DLD1 (cell line): Measurements from ENCODE around the gene CORO2B.
"Not testable (repeated sequence)": the region's sequence is repeated elsewhere in the genome, so short reads cannot be mapped to it uniquely, and the experiment has no call there.

Experiments
- in situ Hi-C: cut with HindIII; loops from 2 replicates; pipeline ENCODE4 v1.10.0; 2017; ENCODE audit warnings: low sequenced_read_pairs

Gene CORO2B

DNA sequence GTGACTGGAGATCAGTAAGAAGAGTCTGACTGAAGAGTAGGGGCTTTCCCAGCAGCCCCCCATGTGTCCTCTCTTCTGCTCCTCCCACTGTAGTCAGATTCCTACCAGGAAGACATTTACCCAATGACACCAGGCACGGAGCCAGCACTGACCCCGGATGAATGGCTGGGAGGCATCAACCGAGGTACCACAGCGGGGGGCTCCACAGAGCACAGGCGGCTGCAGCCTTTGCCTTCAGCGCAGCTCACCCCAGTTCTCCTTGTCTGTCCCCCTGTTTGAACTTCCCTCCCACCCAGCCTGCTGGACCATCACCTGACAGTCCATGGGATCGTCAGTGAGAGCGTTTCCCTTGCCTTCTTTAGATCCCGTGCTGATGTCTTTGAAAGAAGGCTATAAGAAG is 140.3 kb downstream of the CORO2B start:
- in situ Hi-C loops, result no loop called here

DNA sequence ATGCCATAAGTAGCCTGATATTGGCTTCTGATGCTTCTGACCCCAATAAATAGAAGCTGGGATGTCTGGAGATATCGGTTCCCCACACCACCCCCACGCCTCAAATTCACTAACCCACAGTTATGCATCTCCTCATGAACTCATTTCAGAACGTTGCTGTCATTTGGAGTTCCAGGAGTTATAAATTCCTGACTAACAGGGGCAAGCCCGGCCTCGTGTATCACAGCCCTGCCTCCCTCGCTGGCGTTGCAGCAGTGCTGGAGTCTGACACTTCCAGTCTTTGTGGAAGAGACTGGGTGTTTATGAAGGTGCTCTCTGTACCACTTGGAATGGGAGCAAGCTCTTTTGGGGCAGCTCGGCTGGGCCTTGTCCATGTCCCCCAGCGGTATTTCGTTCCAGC is 140.9 kb downstream of the CORO2B start:
- in situ Hi-C loops, result no loop called here

DNA sequence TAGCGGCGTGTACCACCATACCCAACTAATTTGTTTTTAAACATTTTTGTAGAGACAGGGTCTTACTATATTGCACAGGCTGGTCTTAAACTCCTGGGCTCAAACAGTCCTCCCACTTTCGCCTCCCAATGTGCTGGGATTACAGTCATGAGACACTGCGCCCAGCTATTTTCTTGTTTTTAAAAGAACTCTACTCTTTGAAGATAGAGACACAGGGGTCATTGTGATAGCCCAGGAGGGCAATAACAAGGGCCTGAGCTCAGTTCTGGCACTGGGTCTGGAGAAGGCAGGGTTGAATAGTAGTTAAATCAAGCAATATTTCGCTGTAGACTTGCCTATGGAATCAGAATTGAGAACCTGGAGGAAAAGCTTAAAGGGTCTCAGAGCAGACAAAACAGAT is 143.1 kb downstream of the CORO2B start:
- in situ Hi-C loops, result no loop called here

DNA sequence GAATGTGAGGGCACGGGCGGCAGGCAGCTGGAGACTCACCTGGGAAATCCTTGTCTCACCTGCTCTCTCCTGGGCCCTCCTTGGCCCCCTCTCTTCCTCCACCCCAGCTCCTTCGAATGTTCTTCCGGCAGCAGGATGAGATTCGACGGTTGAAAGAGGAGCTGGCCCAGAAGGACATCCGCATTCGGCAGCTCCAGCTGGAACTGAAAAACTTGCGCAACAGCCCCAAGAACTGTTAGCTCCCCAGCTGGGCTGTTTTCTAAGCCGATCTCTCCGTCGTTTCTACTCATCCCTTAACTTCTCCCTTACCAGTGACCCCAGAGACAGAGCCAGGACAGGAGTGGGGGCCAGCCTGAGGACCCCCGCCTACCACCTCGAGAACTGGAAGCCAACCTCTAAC is 146.9 kb downstream of the CORO2B start:
- in situ Hi-C loops, result no loop called here

DNA sequence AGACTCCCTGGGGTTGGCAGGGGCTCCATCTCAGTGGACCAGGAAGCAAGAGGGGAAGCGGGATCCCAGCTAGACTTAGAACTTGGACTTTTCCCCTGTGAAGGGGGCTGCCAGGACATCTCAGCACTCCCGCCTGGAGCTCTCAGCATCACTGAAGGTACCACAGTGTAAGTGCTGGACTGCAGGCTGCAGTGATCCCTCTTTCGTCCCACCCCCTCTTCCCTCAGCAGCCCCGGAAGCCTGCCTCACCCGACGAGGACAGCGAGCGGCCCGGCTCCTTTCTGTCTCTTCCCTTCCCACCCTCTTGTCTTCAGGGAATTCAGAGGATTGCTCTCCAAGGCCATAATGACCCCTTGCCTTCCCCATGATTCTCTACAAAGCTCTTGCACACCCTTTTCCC is 147.5 kb downstream of the CORO2B start:
- in situ Hi-C loops, result no loop called here

DNA sequence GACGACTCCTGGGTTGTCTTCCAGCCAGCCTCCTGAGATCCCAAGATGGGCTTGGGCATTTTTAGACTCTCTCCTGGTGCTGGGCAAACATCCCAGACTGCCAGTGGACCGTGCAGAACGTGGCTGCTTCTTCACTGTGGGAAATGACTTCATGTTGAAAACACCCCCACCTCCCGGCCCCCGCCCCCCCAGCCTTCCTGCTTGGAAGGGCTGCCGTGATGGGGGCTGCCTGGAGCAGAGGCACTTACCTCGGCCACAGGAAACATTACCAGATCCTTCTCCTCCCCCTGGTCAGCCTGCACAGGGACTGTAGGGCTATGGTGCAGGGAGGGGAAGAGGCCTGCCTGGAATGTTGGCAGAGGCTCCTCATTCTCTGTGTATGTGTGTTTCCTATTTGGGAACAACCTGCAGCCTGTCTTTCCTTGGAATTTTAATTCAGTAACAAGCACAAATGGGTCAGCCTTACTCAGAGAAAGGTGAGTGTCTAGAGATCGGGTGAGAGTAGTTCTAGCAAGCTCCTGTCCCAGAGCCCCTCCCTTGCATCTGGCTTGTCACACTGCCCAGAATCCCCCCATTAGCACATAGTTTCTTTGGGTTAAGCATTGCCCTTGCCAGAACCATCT is 151.1 kb downstream of the CORO2B start:
- in situ Hi-C loops, result no loop called here

DNA sequence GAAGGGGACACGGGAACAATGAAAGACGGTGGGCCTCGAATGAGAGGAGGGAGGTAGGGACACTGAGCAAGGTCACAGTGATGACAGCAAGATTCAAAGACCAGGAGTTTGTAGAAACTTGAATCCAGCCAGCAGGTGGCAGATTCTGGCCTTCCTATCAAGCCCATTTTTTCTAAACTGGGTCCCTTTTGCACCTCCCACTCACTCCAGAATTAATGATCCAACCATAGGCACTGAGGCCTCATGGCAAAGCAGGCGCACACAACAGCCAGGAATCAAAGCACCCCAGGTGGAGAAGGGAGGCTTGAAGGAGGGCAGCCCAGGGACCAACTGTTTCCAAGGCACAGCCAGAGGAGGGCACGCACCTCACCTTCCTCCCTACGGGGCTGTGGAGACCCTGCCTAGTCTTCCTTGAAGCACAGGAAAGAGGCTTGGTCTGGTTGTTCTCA is 151.7 kb downstream of the CORO2B start:
- in situ Hi-C loops, result no loop called here

DNA sequence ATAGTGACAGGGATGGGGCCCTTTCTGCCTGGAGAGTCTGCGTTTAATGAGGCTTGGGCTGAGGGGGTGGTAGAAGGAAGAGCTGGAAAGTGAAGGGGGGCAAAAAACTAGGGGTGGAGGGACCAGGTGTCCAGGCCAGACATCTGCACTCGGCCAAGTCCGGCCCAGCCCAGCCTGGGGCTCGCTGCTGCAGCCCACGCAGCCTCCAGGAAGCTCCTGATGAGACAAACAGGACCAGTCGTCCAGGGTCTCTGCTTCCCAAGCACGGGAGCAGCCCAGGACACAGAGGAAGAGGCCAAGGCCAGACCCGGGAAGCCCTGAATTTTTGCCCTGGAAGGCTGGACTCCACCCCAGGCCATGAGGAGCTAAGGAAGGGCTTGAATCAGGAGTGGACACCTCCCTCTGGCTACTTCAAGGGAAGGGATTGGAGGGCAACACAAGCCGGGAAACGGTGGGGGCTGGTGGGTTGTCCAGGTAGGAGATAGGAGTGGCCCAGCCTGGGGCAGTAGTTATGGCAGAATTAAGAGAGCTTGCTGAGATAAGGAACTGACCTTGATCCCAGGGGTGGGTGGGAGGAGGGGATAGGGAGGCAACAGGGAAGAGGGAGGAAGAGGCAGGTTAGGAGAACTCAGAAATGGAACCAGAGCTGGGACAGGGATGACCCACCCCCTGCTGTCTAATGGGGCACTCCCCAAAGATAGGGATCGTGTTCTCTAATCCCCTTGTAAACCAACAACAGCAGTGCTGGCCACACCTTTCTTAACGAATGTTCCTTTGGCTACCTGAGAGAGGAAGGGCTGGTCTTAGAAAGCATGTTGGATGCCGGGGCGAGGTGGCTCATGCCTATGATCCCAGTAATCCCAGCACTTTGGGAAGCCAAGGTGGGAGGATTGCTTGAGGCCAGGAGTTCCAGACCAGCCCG is 152.4 kb downstream of the CORO2B start:
- in situ Hi-C loops, result no loop called here

DNA sequence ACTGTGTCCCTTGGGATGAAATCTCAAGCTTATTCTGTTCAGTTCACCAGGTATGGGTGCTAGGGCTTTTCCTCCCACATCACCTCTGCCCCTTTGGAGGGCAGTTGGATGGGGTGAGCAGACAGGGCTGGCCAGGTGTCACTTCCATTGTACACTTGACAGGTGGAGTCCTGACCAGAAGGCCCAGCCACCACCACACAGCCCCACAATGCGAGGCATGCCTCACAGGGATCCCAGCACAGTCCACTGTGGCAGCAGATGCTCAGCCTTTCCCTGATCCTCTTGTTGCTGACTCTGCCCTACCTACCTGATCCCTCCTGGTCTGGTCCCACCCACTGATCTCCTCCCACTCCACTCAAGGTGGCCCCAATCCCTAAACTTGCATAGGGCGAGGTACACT is 153.7 kb downstream of the CORO2B start:
- in situ Hi-C loops, result no loop called here

DNA sequence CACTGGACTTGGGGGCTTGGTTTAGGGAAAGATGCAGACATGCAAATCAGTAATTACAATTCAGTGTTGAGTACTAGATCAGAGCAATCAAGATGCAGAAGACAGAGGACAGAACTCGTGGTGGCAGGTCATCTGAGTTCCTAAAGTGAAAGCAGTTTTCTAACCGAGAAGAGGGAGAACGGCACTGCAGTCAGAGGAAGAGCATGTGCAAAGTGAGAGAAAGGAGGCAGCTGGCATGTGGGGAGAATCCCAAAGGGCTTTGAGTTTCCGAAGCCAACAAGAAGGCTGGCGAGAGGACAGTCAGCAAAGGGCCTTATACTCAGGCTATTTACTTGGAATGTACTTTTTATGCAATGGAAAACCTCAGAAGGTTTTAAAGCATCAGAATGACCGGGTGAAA is 154.9 kb downstream of the CORO2B start:
- in situ Hi-C loops, result no loop called here

DNA sequence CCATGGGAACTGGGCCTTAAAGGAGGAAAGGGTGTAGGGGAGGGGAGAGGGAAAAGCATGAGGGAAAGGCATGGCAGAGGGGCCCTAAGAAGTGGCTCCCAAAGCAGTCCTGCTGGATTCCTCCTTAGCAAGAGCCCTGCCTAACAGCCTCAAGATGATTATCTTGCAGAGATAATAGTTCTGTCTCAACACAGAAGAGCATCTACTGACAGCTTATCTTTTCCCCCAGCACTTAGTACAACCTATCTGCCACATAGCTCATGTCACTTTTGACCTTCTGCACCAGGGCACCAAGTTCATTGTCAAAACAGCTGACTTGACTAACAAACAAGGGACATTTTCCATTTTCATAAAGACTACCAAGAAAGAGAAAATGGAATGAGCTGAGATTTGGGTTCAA is 155.6 kb downstream of the CORO2B start:
- in situ Hi-C loops, result no loop called here

DNA sequence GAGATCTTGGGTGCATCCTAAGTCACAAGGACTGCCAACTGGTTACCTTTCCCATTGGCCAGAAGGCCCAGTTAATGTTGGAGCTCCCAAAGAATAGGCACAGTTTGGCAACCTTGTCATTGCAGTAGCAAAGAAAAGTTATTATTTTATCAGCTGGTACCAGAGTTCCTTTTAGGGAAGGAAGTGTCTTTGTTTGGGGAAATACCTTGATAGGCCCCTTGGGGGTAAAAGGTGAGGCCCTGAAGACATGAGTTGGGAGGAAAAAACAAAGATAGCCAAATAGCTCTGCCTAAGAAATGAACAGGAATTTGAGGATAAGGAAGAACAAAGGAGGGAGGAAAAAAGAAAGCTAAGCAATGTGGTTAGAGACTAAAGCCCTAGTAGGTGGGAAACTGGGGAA is 156.1 kb downstream of the CORO2B start:
- in situ Hi-C loops, result no loop called here

DNA sequence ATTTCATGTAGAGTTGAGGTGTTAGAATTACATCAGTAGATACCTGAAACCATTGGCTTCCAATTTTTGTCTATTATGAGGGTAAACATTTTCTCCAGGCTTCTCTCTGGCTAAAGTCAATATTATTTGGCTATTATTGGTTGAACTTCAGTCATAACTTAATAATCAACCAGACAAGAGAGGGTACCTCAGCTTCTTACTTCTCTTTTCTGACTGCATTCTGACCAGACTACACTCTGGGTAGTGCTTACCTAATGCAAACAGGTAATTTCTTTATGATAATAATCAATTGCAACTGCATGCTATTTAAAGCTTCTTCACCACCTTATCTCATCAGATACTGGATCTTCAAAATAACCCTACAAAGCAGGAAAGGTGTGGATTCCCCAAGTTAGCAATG is 156.8 kb downstream of the CORO2B start:
- in situ Hi-C loops, result no loop called here

DNA sequence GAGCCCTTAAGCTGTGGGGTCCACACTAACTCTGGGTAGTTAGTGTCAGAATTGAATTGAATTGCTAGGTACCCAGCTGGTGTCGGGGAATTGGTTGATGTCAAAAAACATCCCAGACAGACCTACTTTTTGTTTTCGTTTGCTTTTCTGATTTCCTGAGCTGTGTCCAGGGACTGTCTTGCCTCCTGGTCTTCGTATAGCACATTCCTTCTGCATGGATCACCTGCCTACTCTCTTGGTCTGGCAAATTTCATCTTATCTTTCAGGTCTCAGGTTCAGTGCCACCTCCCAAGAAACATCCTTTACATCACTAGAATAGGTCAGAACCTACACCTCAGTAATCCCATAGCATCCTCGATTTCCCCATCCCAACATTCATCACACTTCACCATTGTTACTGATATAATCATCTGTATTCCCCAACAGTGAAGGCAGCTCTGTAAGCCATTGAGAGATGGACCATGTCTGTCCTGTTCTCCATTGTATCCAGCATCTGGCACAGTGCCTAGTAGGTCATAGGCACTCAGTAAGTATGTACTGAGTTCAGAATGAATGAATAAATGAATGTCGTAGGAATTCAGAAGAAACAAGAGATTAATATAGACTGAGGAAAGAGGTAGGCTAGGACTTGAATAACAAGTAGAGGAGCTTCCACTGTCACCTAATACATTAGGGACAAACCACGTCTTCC is 160.7 kb downstream of the CORO2B start:
- in situ Hi-C loops, result no loop called here

DNA sequence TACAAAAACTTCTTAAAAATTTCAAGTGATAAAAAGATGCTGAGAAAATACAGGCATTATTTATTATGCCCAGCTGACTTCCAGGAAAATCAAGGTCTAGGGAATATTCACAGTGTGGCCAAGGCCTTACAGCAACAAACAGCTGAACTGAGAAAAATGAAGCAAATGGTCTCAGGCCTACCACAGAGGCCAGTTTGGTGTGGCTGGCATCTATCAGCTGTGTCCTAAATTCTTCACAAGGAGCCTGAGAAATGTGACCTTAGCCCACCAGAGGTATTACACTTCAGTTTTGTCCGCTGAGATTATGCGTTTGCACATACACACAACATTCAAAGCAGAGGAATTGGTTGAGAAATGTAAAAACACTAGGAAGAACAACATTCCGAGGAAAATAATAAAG is 164.5 kb downstream of the CORO2B start:
- in situ Hi-C loops, result no loop called here

DNA sequence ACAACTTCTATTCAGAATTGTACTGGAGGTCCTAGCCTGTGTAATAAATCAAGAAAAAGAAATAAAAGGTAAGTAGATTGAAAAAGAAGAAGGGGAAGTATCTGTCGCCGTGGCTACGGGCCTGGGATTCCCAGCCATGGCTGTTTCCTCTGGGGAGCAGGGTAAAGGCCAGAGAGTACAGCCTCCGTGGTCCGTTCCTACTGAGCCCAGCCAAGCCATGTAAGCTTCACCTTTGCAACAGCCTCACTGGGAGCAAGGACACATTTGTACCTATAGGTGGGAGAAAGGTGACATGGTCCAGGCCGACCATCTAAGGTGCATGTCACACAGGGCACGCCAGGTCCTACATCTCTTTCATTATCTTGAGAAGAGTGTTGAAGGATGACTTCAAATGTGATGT is 170.6 kb downstream of the CORO2B start:
- in situ Hi-C loops, result no loop called here

DNA sequence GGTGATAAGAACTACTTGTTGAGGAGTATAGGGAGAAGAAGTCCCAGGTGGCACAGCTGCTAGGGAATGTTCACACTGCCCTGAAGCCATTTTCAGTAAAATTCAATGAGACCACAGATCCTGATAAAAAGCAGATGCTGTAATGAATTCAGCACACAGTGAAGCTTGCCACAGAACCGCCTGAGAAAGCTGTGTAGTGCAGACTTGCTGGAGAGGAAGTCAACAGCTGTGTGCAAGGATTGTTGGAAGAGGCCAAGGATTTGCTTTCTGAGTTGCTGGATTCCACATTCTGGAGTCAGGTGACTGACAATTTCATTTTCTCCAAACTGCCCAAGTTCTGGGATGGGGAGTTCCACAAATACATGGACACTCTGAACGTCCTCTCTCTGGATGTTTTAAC is 171.0 kb downstream of the CORO2B start:
- in situ Hi-C loops, result no loop called here

DNA sequence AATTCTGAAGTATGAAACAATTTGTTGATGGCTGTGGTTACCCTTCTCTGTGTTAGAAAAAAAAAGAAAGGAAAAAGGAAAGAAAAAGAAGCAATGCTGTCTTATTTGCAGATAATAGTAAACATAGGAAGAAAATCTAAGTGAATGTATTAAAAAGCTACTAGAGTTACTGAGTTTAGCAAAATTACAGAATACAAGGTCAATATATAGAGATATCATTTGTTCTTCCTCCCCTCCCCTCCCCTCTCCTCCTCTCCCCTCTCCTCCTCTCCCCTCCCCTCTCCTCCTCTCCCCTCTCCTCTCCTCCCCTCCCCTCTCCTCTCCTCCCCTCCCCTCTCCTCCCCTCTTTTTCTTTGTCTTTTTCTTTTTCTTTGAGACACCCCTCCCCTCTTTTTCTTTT is 172.8 kb downstream of the CORO2B start:
- in situ Hi-C loops, result no loop called here

DNA sequence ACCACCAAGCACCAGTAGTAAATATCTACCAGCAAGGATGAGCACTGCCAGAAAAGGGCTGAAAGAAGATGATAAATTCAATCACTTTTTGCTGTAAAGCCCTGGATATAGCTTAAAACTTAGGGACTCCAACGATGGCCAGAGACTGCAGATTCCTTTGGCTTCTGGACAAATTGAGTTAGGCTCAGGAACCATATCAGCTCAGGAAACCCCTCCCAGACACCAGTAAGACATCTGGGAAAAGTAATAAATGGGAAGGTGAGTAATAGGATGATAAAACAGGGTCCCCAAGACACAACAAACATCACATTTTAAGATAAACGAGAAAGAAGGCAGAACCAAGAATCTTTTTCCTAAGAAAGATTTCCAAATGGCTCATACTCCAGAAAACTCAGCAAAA is 176.9 kb downstream of the CORO2B start:
- in situ Hi-C loops, result no loop called here

DNA sequence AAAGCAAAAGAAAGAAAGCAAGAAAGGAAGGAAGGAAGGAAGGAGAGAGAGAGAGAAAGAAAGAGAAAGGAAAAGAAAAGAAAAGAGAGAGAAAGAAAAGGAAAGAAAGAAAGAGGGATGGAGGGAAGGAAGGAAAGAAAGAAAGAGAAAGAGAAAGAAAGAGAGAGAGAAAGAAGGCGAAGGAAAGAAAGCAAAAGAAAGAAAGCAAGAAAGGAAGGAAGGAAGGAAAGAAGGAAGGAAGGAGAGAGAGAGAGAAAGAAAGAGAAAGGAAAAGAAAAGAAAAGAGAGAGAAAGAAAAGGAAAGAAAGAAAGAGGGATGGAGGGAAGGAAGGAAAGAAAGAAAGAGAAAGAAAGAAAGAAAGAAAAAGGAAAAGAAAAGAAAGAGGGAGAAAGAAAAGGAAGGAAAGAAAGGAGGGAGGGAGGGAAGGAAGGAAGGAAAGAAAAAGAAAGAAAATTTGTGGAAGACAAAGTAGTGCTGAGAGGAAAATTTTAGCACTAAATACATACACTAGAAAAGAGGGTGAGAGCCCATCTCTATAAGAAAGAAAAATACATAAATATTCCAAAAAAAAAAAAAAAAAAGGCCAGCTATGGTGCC is 181.3 kb downstream of the CORO2B start:
- in situ Hi-C loops, result not testable (repeated sequence)

DNA sequence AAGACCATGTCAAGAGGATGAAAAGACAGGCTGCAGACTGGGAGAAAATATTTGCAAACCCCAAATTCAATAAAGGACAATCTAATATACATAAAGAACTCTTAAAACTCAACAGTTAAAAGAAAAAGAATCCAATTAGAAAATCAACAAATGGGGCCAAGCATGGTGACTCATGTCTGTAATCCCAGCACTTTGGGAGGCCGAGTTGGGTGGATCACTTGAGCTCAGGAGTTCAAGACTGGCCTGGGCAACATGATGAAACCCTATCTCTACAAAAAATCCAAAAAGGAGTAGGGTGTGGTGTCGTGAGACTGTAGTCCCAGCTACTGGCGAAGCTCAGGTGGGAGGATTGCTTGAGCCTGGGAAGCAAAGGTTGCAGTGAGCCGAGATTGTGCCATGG is 184.3 kb downstream of the CORO2B start:
- in situ Hi-C loops, result no loop called here
